G401.6 (cell line): ENCODE data around the gene NDUFA1.
"Not testable (repeated sequence)": the region's sequence is repeated elsewhere in the genome, so short reads cannot be mapped to it uniquely, and the experiment has no call there.

Source experiments
- FAIRE-seq: peaks from 2 replicates; lab custom pipeline; 2012; peaks lifted over from hg19 to GRCh38; lab: Jason Lieb, UNC

NDUFA1 gene

GRCh38 chrX:119871599-119872395, at the start of gene NDUFA1, which contains the start of gene RNF113A:
Gene NDUFA1 (plus strand): TSS chrX:119871832. CDS start chrX:119871912, 80 bp downstream.
Gene RNF113A (minus strand): TSS chrX:119871733. CDS start chrX:119871613, 120 bp downstream.
- peak; percentile 63 for FAIRE-seq

- FAIRE-seq = not testable (repeated sequence)
Observed at GRCh38 chrX:119824221-119824620, 47.4 kb upstream of the NDUFA1 start.

- no peak for FAIRE-seq
Observed at GRCh38 chrX:119826399-119826959, 45.2 kb upstream of the NDUFA1 start.

- FAIRE-seq = no peak
Observed at GRCh38 chrX:119828446-119828845, 43.2 kb upstream of the NDUFA1 start.

GRCh38 chrX:119833905-119834304, 37.7 kb upstream of the NDUFA1 start:
- FAIRE-seq = no peak

- FAIRE-seq = peak; percentile 99
Observed at GRCh38 chrX:119852382-119853353, 19.0 kb upstream of the NDUFA1 start, which contains the start of gene UPF3B. Gene UPF3B (minus strand): TSS chrX:119852963. CDS start chrX:119852928, 35 bp downstream.

- FAIRE-seq = no peak
Observed at GRCh38 chrX:119853444-119853843, 18.2 kb upstream of the NDUFA1 start.

GRCh38 chrX:119870626-119871131, 953 bp upstream of the NDUFA1 start:
- no peak for FAIRE-seq

GRCh38 chrX:119871245-119871598, 410 bp upstream of the NDUFA1 start:
- FAIRE-seq = no peak

- FAIRE-seq = no peak
Observed at GRCh38 chrX:119878740-119879139, 7.1 kb downstream of the NDUFA1 start.

GRCh38 chrX:119880076-119880475, 8.4 kb downstream of the NDUFA1 start:
- FAIRE-seq = no peak

- peak; percentile 42 for FAIRE-seq
Observed at GRCh38 chrX:119880552-119881437, 9.2 kb downstream of the NDUFA1 start.

GRCh38 chrX:119885554-119886428, 14.2 kb downstream of the NDUFA1 start:
- peak; percentile 57 for FAIRE-seq

GRCh38 chrX:119887721-119888425, 16.2 kb downstream of the NDUFA1 start:
- no peak for FAIRE-seq

GRCh38 chrX:119890626-119891025, 19.0 kb downstream of the NDUFA1 start:
- FAIRE-seq = not testable (repeated sequence)

GRCh38 chrX:119891961-119892692, 20.5 kb downstream of the NDUFA1 start:
- FAIRE-seq = not testable (repeated sequence)

GRCh38 chrX:119895843-119896326, 24.3 kb downstream of the NDUFA1 start, which contains the start of gene AKAP14:
Gene AKAP14 (plus strand): TSS chrX:119895893. CDS start chrX:119903224, 7,331 bp downstream.
- no peak for FAIRE-seq

GRCh38 chrX:119899125-119899524, 27.5 kb downstream of the NDUFA1 start:
- no peak for FAIRE-seq
